ENCODE results near the gene AKR1C1. TPM values are rescaled to one million over a fixed set of nuclear protein-coding genes. Genes with fewer than 3 reads are reported as not detected.
A peak's percentile ranks its signal among the peaks of the same experiment; 100 is the strongest.
"Not testable (repeated sequence)": the region's sequence is repeated elsewhere in the genome, so short reads cannot be mapped to it uniquely, and the experiment has no call there.

Gene AKR1C1
- polyA plus RNA-seq, 6 donors from 2014 or later: not detected

GRCh38 chr10:5025461-5025881 is 62.3 kb downstream of the AKR1C1 start:
- H3K27me3 Mint-ChIP-seq; DNase-seq; ATAC-seq (ENCODE audit: low read depth in 2 of 2); H3K36me3 Mint-ChIP-seq: not testable (repeated sequence)
- peak overlapping the region in 2 of 8 donors; percentile 4 to 61 for H3K4me3 Mint-ChIP-seq
- peak overlapping the region in 1 of 6 donors; percentile 7 for H3K27ac Mint-ChIP-seq
- peaks cover 11 to 15% (median 14%) of the 10 kb centered on the region in 3 donors for H3K4me1 Mint-ChIP-seq
- H3K9me3 Mint-ChIP-seq: peaks cover 0 to 23% (median 17%) of the 10 kb centered on the region in 7 donors

DNA sequence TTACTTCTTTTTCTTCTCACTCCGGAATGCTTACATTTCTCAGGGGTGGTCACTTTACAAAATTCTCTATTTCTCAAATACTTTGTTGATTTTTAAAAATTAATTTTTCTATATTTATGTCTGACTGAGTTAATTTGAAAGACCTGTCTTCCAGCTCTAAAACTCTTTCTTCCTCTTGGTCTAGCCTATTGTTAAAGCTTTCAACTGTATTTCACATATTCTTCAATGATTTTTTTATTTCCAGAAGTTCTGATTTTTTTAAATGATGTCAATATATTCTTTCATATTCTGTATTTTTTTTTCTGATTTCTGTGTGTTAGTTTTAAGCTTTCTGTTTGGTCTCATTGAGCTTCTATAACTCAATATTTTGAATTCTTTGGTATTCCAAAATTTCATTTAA is 67.8 kb downstream of the AKR1C1 start:
- peaks cover 19 to 64% (median 40%) of the 10 kb centered on the region in 7 donors for H3K9me3 Mint-ChIP-seq
- peaks cover 1 to 2% (median 1%) of the 10 kb centered on the region in 3 donors for H3K4me1 Mint-ChIP-seq
- no peak overlapping the region for H3K4me3 Mint-ChIP-seq
- peaks cover 0 to 8% (median 0%) of the 10 kb centered on the region in 3 donors for H3K27me3 Mint-ChIP-seq
- no peak for ATAC-seq (ENCODE audit: low read depth in 2 of 2)
- DNase-seq: no peak
- H3K27ac Mint-ChIP-seq: no peak overlapping the region
- H3K36me3 Mint-ChIP-seq: peaks cover 12 to 18% of the 10 kb centered on the region in 2 donors

DNA sequence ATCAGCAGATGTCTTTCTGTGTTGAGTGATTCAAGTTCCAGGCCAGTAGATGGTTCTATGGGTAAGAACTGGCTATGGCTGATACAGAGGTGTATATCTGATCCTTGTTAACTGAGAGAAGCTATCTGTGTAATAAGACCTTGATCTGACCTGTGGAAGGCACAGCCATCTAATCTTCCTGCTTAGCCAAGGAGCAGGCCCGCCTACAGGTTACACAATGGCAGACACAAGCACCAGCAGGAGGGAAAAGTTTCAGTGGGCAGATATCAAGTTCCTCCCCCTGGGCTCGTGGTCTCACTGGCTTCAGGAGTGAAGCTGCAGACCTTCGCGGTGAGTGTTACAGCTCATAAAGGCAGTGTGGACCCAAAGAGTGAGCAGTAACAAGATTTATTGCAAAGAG is 68.4 kb downstream of the AKR1C1 start:
- H3K4me1 Mint-ChIP-seq; ATAC-seq (ENCODE audit: low read depth in 2 of 2); DNase-seq; H3K27ac Mint-ChIP-seq; H3K27me3 Mint-ChIP-seq; H3K4me3 Mint-ChIP-seq: not testable (repeated sequence)
- Mint-ChIP-seq H3K36me3 (peaks cover 12 to 18% of the 10 kb centered on the region in 2 donors), H3K9me3 (peaks cover 19 to 62% (median 44%) of the 10 kb centered on the region in 7 donors)

DNA sequence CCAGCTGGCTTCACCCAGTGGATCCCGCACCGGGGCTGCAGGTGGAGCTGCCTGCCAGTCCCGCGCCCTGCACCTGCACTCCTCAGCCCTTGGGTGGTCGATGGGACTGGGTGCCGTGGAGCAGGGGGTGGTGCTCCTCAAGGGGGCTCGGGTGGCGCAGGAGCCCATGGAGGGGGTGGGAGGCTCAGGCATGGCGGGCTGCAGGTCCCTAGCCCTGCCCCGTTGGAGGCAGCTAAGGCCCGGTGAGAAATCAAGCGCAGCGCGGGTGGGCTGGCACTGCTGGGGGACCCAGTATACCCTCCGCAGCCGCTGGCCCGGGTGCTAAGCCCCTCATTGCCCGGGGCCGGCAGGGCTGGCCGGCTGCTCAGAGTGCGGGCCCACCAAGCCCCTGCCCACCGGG is 69.2 kb downstream of the AKR1C1 start:
- H3K4me3 Mint-ChIP-seq; ATAC-seq (ENCODE audit: low read depth in 2 of 2); H3K4me1 Mint-ChIP-seq; H3K27ac Mint-ChIP-seq; H3K27me3 Mint-ChIP-seq; DNase-seq: not testable (repeated sequence)
- Mint-ChIP-seq H3K36me3 (peaks cover 12 to 18% of the 10 kb centered on the region in 2 donors), H3K9me3 (peaks cover 19 to 59% (median 44%) of the 10 kb centered on the region in 7 donors)

Other genes with a start within 250 kb of the AKR1C1 start
- not detected for gene AKR1E2, start 137.2 kb upstream of the AKR1C1 start, polyA plus RNA-seq (ENCODE audit: low read depth in 6 of 6)
- gene AKR1C2, start 40.4 kb downstream of the AKR1C1 start, polyA plus RNA-seq (ENCODE audit: low read depth in 6 of 6): not detected
- gene AKR1C3, start 131.0 kb downstream of the AKR1C1 start, polyA plus RNA-seq (ENCODE audit: low read depth in 6 of 6): 1 to 10 TPM in 1 of 6 donors, under 1 TPM in 4, not detected in 1; 0.29 to 1.6 (median 0.58) TPM
- not detected for gene AKR1C8, start 221.7 kb downstream of the AKR1C1 start, polyA plus RNA-seq (ENCODE audit: low read depth in 6 of 6)
- gene AKR1C4, start 233.4 kb downstream of the AKR1C1 start, polyA plus RNA-seq (ENCODE audit: low read depth in 6 of 6): not detected